Natural killer cell (primary cell): Measurements from ENCODE around the gene CDKAL1. TPM values are rescaled to one million over a fixed set of nuclear protein-coding genes. Genes with fewer than 3 reads are reported as not detected.

ENCODE experiments used
- ATAC-seq, 3 donors: fragments of 150-1000 bp in 2 of 3; fragments of 200-7000 bp in 1 of 3; cut with Tn5 transposase; 1 replicate in 1 of 3; 2 replicates in 2 of 3; pipeline ENCODE4 v1.10.0; 2021; ENCODE audit warnings: mild to moderate bottlenecking in 2 of 3, moderate library complexity in 2 of 3
- DNase-seq, 2 donors: peaks; one replicate each; pipeline versions ENCODE4 v3.0.0 to v3.0.0-alpha.2; 2013 to 2021; ENCODE audit warnings: mixed read lengths in 1 of 2
- H3K27ac ChIP-seq: one replicate; pipeline ENCODE4 v1.5.1; 2013; ENCODE audit warnings: mild to moderate bottlenecking, low read length
- H3K27me3 ChIP-seq: one replicate; pipeline ENCODE4 v1.6.1; 2013; ENCODE audit warnings: low read length; ENCODE audit not compliant: control insufficient read depth, insufficient read depth
- H3K36me3 ChIP-seq: one replicate; pipeline ENCODE4 v1.6.1; 2013; ENCODE audit warnings: low read length; ENCODE audit not compliant: control insufficient read depth, insufficient read depth
- H3K4me1 ChIP-seq: one replicate; pipeline ENCODE4 v1.6.1; 2013; ENCODE audit warnings: low read length; ENCODE audit not compliant: control insufficient read depth, insufficient read depth
- H3K4me3 ChIP-seq: one replicate; pipeline ENCODE4 v1.5.1; 2013; ENCODE audit warnings: low read length
- H3K9me3 ChIP-seq: one replicate; pipeline ENCODE4 v1.6.1; 2013; ENCODE audit warnings: low read length; ENCODE audit not compliant: control insufficient read depth, insufficient read depth
- H3K27ac Mint-ChIP-seq, 2 donors: one replicate each; pipeline ENCODE4 v1.8.0; 2022; ENCODE audit warnings: mild to moderate bottlenecking in 2 of 2, mixed read lengths in 2 of 2, moderate library complexity in 1 of 2
- H3K27me3 Mint-ChIP-seq, 2 donors: one replicate each; pipeline ENCODE4 v1.8.0; 2022; ENCODE audit warnings: low read depth in 2 of 2, mixed read lengths in 2 of 2
- H3K36me3 Mint-ChIP-seq: one replicate; pipeline ENCODE4 v1.8.0; 2022; ENCODE audit warnings: mixed read lengths
- H3K4me1 Mint-ChIP-seq, 2 donors: one replicate each; pipeline ENCODE4 v1.8.0; 2022; ENCODE audit warnings: mixed read lengths in 2 of 2
- H3K4me3 Mint-ChIP-seq: one replicate; pipeline ENCODE4 v1.8.0; 2022; ENCODE audit warnings: mild to moderate bottlenecking, moderate library complexity, mixed read lengths
- H3K9me3 Mint-ChIP-seq, 2 donors: one replicate each; pipeline ENCODE4 v1.8.0; 2022; ENCODE audit warnings: mixed read lengths in 2 of 2
- WGBS: methylation state at CpG from one replicate; pipeline ENCODE4 v1.1.7; 2013; ENCODE audit warnings: missing lambda C conversion rate; ENCODE audit not compliant: insufficient coverage; 5-methylcytosine and 5-hydroxymethylcytosine counted together
- intact Hi-C: fragments of 100-400 bp; cut with micrococcal nuclease; formaldehyde crosslinking; loops from one replicate; pipeline ENCODE4 v1.14.2; 2022
- total RNA-seq, 4 donors: library from RNA; stranded (reverse); fragments of 120-200 nt in 1 of 4; gene quantifications; one replicate each; pipeline versions ENCODE4 v1.2.3 to v1.2.4, GENCODE V29; 2013 to 2022
- TF ChIP-seq, protein P1 (sequence below): fragments of 200-600 bp; IDR thresholded peaks from one replicate; pipeline ENCODE4 v1.8.0; 2022; ENCODE audit warnings: antibody characterized with exemption

The CDKAL1 gene
- total RNA-seq, 3 donors from 2014 or later (not counting 1 experiment from before 2014, with no cell fraction given), result 26.0 to 32.8 (median 28.9) TPM

DNA sequence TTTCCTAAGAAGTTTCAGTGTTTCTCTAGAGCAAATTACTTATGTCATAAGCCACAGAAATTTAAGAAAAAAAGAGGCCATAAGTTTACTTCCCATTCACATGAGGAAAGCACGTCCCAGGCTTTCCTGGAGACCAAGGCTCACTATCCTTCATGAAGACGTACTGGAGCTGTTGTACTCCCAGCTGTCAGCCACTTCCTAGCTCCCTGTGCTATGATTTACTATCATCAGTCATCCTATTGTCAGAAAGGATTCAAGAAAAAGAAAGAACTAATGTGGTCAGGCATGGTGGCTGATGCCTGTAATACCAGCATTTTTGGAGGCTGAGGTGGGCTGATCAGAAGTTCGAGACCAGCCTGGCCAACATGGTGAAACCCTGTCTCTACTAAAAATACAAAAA lies 721.9 kb downstream of the CDKAL1 start:
- TF ChIP-seq, protein P1, sequence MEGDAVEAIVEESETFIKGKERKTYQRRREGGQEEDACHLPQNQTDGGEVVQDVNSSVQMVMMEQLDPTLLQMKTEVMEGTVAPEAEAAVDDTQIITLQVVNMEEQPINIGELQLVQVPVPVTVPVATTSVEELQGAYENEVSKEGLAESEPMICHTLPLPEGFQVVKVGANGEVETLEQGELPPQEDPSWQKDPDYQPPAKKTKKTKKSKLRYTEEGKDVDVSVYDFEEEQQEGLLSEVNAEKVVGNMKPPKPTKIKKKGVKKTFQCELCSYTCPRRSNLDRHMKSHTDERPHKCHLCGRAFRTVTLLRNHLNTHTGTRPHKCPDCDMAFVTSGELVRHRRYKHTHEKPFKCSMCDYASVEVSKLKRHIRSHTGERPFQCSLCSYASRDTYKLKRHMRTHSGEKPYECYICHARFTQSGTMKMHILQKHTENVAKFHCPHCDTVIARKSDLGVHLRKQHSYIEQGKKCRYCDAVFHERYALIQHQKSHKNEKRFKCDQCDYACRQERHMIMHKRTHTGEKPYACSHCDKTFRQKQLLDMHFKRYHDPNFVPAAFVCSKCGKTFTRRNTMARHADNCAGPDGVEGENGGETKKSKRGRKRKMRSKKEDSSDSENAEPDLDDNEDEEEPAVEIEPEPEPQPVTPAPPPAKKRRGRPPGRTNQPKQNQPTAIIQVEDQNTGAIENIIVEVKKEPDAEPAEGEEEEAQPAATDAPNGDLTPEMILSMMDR, result no peak
- Histone ChIP-seq H3K27me3 (no peaks in the 10 kb centered on the region), H3K27ac (no peak overlapping the region), H3K9me3 (no peaks in the 10 kb centered on the region), H3K4me3 (no peak overlapping the region), H3K4me1 (no peaks in the 10 kb centered on the region), H3K36me3 (no peaks in the 10 kb centered on the region)
- peaks cover 6% of the 10 kb centered on the region for H3K36me3 Mint-ChIP-seq
- DNase-seq (no peak), ATAC-seq (no peak)
- peaks cover 10 to 23% of the 10 kb centered on the region in 2 donors for H3K4me1 Mint-ChIP-seq
- H3K4me3 Mint-ChIP-seq, result no peak overlapping the region
- no peak overlapping the region for H3K27ac Mint-ChIP-seq
- intact Hi-C loops, result no loop called here
- H3K27me3 Mint-ChIP-seq, result no peaks in the 10 kb centered on the region
- 84% methylated on average over 3 of the region's 3 CpGs for WGBS
- peaks cover 2 to 5% of the 10 kb centered on the region in 2 donors for H3K9me3 Mint-ChIP-seq

DNA sequence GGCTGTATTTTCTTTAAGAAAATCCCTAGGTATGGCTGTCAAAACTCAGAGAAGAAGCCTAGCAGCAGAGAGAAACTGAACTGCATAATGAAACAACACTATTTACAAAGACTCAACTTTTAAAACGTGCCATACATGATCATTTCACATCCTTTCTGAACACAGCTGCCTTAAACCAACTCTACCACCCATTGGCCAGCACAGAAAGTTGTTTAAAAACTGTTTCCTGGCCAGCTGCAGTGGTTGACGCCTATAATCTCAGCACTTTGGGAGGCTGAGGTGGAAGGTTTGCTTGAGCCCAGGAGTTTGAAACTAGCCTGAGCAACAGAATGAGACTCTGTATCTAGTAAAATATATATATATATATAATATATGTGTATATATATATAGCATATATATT lies 722.9 kb downstream of the CDKAL1 start:
- H3K36me3 ChIP-seq, result no peaks in the 10 kb centered on the region
- H3K27me3 ChIP-seq, result no peaks in the 10 kb centered on the region
- Mint-ChIP-seq H3K4me3 (no peak overlapping the region), H3K9me3 (peaks cover 2 to 5% of the 10 kb centered on the region in 2 donors), H3K27ac (no peak overlapping the region), H3K27me3 (no peaks in the 10 kb centered on the region), H3K36me3 (peaks cover 6% of the 10 kb centered on the region), H3K4me1 (peaks cover 10 to 24% of the 10 kb centered on the region in 2 donors)
- 18% methylated on average over 1 of the region's 2 CpGs for WGBS
- TF ChIP-seq, protein P1, result no peak
- no peak overlapping the region for H3K27ac ChIP-seq
- no peaks in the 10 kb centered on the region for H3K4me1 ChIP-seq
- DNase-seq, result no peak
- intact Hi-C loops, result no loop called here
- no peaks in the 10 kb centered on the region for H3K9me3 ChIP-seq
- H3K4me3 ChIP-seq, result no peak overlapping the region
- peak in 1 of 3 donors; percentile 68 for ATAC-seq

DNA sequence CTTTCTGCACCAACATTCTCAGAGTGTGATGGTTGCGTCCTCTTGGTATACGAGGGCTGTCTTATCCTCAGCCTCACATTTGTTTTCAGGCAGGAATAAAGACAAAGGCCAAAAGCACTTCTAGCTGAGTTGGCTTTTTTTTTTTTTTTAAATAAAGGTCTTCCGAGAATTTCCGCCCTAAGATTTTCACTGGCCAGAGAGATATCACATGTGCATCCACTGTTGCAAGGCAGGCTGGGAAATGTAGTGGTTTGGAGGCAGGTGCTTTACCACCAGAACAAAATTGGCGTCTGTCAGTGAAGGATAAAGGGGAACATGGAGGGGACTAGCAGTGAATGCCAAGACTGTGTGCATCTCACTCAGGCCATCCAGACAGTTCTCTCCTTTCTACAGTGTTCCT lies 724.4 kb downstream of the CDKAL1 start:
- ATAC-seq (no peak), DNase-seq (no peak)
- Mint-ChIP-seq H3K4me3 (no peak overlapping the region), H3K27ac (no peak overlapping the region), H3K36me3 (no peaks in the 10 kb centered on the region), H3K9me3 (peaks cover 0 to 3% of the 10 kb centered on the region in 2 donors), H3K4me1 (peaks cover 16 to 24% of the 10 kb centered on the region in 2 donors), H3K27me3 (no peaks in the 10 kb centered on the region)
- no peaks in the 10 kb centered on the region for H3K27me3 ChIP-seq
- no peak overlapping the region for H3K4me3 ChIP-seq
- no peak overlapping the region for H3K27ac ChIP-seq
- 97% methylated on average over 5 of the region's 5 CpGs for WGBS
- TF ChIP-seq, protein P1, result no peak
- H3K36me3 ChIP-seq, result no peaks in the 10 kb centered on the region
- intact Hi-C loops, result no loop called here
- H3K4me1 ChIP-seq, result no peaks in the 10 kb centered on the region
- H3K9me3 ChIP-seq, result no peaks in the 10 kb centered on the region

DNA sequence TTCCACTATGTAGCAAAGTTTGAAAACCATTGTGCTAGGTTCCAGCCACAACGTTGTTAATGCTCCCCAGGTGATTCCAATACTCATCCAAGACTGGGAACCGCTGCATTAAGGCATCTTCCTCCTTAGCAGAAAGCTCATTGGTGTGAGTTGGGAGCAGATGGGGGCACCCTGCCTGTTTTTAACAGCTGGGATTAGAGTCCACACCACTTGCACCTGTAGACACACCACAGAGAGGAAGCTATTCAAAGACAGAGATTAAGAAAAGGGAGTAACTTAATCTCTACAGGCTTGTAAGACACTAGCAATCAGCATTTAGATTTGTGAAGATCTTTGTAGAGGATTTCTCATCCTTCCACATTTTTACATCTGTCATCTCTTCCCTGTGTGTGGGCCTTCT lies 725.4 kb downstream of the CDKAL1 start:
- intact Hi-C loops, result no loop called here
- WGBS, result 85% methylated on average over 2 of the region's 2 CpGs
- H3K9me3 Mint-ChIP-seq, result no peaks in the 10 kb centered on the region

More for the DNA sequence above, 725.4 kb downstream of the CDKAL1 start:
- Histone ChIP-seq H3K9me3 (no peaks in the 10 kb centered on the region), H3K27me3 (no peaks in the 10 kb centered on the region), H3K36me3 (no peaks in the 10 kb centered on the region), H3K4me1 (no peaks in the 10 kb centered on the region), H3K4me3 (no peak overlapping the region), H3K27ac (no peak overlapping the region)
- Mint-ChIP-seq H3K36me3 (no peaks in the 10 kb centered on the region), H3K27me3 (no peaks in the 10 kb centered on the region), H3K4me3 (no peak overlapping the region), H3K27ac (no peak overlapping the region), H3K4me1 (peaks cover 16 to 24% of the 10 kb centered on the region in 2 donors)
- TF ChIP-seq, protein P1, result no peak
- no peak for DNase-seq
- no peak for ATAC-seq
